ENCODE data around the gene ZBTB45.

Gene ZBTB45

DNA sequence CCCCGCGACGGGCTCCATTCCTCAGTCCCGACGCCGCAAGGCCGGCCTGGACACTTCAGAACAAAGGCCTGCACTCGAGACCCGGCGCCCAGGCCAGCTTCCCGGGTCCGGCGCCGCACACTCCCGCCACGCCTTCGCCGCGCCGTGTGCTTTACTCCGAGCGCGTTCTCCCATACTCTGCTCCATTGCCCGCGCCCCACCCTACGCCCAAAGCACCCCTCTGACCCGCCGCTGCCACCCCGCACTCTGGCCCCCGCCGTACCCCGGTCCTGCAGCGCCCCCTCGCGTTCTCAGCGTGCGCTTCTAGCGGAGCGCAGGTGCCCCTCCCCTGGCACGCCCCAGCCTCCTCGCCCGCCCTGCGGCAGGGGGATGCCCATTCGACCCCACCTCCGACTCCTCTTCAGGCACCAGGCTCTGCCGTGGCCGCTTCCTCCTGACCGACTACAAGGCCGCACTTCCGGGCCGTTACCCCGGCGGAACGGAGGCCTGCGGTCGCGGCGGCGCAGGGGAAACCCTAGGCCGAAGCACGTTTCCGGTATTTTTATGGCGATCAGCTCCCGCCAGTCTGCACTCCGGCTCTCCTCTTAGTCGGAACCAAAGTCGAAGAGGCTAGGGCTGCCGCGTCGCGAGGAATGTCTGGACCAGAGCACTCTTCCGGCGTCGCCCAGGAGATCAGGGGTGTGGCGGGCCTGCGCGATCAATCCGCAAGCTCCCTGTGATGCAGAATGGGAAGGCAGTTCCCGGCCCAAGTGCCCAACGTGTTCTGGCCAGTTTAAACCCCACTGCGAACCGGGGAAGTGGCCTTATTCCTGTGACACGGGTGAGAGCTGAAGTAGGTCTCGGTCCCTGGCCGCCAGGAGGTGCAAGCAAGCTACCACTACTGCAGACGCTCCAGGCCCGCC, at the start of gene ZBTB45 (continued):
- TF ChIP-seq, protein P1, sequence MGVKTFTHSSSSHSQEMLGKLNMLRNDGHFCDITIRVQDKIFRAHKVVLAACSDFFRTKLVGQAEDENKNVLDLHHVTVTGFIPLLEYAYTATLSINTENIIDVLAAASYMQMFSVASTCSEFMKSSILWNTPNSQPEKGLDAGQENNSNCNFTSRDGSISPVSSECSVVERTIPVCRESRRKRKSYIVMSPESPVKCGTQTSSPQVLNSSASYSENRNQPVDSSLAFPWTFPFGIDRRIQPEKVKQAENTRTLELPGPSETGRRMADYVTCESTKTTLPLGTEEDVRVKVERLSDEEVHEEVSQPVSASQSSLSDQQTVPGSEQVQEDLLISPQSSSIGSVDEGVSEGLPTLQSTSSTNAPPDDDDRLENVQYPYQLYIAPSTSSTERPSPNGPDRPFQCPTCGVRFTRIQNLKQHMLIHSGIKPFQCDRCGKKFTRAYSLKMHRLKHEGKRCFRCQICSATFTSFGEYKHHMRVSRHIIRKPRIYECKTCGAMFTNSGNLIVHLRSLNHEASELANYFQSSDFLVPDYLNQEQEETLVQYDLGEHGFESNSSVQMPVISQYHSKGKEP (tag by site-specific recombination; IDR thresholded peaks at IDR 0.05) = peak; percentile 52; the same call in 1 of the 2 replicates
- TF ChIP-seq EGR2 (tag by site-specific recombination; IDR thresholded peaks at IDR 0.05; ENCODE audit: low read depth) (peak; percentile 69), ZNF155 (tag by site-specific recombination; IDR thresholded peaks at IDR 0.05) (no peak), ZNF394 (tag by site-specific recombination; IDR thresholded peaks at IDR 0.05; ENCODE audit: borderline replicate concordance) (peak; percentile 87), ZNF366 (tag by site-specific recombination; conservative IDR thresholded peaks at IDR 0.05) (peak; percentile 53; the same call in 1 of the 2 replicates), YY2 (tag by site-specific recombination; IDR thresholded peaks at IDR 0.05) (peak; percentile 96), ZNF114 (tag by site-specific recombination; IDR thresholded peaks at IDR 0.05) (no peak), ZNF664 (tag by site-specific recombination; IDR thresholded peaks at IDR 0.05) (peak; percentile 67; the same call in 1 of the 2 replicates), ZNF391 (tag by site-specific recombination; IDR thresholded peaks at IDR 0.05; ENCODE audit: borderline replicate concordance, low read depth) (peak; percentile 95), IKZF3 (tag by site-specific recombination; IDR thresholded peaks at IDR 0.05) (peak; percentile 58; the same call in 1 of the 2 replicates), ZEB2 (tag by site-specific recombination; IDR thresholded peaks at IDR 0.05) (peak; percentile 99), SALL2 (tag by site-specific recombination; IDR thresholded peaks at IDR 0.05; ENCODE audit: borderline replicate concordance) (no peak; the same call in 1 of the 2 replicates), ZNF501 (tag by site-specific recombination; IDR thresholded peaks at IDR 0.05) (peak; percentile 99), ZNF600 (tag by site-specific recombination; IDR thresholded peaks at IDR 0.05) (peak; percentile 73), ZBTB7A (tag by site-specific recombination; IDR thresholded peaks at IDR 0.05; ENCODE audit: low read depth) (peak; percentile 98), KLF7 (tag by site-specific recombination; IDR thresholded peaks at IDR 0.05; ENCODE audit: borderline replicate concordance) (peak; percentile 96), ZNF416 (tag by site-specific recombination; IDR thresholded peaks at IDR 0.05) (0 out of 2 replicates have a peak, but pooled peaks have one; percentile 36), ZNF433 (tag by site-specific recombination; IDR thresholded peaks at IDR 0.05; ENCODE audit: low read depth) (no peak), ZNF530 (tag by site-specific recombination; IDR thresholded peaks at IDR 0.05; ENCODE audit: low read depth) (no peak), KLF9 (tag by site-specific recombination; IDR thresholded peaks at IDR 0.05; ENCODE audit: low read depth) (peak; percentile 96)
- TF ChIP-seq, protein P2, sequence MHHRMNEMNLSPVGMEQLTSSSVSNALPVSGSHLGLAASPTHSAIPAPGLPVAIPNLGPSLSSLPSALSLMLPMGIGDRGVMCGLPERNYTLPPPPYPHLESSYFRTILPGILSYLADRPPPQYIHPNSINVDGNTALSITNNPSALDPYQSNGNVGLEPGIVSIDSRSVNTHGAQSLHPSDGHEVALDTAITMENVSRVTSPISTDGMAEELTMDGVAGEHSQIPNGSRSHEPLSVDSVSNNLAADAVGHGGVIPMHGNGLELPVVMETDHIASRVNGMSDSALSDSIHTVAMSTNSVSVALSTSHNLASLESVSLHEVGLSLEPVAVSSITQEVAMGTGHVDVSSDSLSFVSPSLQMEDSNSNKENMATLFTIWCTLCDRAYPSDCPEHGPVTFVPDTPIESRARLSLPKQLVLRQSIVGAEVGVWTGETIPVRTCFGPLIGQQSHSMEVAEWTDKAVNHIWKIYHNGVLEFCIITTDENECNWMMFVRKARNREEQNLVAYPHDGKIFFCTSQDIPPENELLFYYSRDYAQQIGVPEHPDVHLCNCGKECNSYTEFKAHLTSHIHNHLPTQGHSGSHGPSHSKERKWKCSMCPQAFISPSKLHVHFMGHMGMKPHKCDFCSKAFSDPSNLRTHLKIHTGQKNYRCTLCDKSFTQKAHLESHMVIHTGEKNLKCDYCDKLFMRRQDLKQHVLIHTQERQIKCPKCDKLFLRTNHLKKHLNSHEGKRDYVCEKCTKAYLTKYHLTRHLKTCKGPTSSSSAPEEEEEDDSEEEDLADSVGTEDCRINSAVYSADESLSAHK (tag by site-specific recombination; IDR thresholded peaks at IDR 0.05) = peak; percentile 81
- TF ChIP-seq, protein P3, sequence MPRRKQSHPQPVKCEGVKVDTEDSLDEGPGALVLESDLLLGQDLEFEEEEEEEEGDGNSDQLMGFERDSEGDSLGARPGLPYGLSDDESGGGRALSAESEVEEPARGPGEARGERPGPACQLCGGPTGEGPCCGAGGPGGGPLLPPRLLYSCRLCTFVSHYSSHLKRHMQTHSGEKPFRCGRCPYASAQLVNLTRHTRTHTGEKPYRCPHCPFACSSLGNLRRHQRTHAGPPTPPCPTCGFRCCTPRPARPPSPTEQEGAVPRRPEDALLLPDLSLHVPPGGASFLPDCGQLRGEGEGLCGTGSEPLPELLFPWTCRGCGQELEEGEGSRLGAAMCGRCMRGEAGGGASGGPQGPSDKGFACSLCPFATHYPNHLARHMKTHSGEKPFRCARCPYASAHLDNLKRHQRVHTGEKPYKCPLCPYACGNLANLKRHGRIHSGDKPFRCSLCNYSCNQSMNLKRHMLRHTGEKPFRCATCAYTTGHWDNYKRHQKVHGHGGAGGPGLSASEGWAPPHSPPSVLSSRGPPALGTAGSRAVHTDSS (tag by site-specific recombination; IDR thresholded peaks at IDR 0.05) = peak; percentile 75
- TF ChIP-seq, protein P4, sequence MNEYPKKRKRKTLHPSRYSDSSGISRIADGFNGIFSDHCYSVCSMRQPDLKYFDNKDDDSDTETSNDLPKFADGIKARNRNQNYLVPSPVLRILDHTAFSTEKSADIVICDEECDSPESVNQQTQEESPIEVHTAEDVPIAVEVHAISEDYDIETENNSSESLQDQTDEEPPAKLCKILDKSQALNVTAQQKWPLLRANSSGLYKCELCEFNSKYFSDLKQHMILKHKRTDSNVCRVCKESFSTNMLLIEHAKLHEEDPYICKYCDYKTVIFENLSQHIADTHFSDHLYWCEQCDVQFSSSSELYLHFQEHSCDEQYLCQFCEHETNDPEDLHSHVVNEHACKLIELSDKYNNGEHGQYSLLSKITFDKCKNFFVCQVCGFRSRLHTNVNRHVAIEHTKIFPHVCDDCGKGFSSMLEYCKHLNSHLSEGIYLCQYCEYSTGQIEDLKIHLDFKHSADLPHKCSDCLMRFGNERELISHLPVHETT (tag by site-specific recombination; IDR thresholded peaks at IDR 0.05) = peak; percentile 97
- TF ChIP-seq, protein P5, sequence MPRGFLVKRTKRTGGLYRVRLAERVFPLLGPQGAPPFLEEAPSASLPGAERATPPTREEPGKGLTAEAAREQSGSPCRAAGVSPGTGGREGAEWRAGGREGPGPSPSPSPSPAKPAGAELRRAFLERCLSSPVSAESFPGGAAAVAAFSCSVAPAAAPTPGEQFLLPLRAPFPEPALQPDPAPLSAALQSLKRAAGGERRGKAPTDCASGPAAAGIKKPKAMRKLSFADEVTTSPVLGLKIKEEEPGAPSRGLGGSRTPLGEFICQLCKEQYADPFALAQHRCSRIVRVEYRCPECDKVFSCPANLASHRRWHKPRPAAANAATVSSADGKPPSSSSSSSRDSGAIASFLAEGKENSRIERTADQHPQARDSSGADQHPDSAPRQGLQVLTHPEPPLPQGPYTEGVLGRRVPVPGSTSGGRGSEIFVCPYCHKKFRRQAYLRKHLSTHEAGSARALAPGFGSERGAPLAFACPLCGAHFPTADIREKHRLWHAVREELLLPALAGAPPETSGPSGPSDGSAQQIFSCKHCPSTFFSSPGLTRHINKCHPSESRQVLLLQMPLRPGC (tag by site-specific recombination; IDR thresholded peaks at IDR 0.05) = no peak; the same call in 1 of the 2 replicates
- TF ChIP-seq, protein P6, sequence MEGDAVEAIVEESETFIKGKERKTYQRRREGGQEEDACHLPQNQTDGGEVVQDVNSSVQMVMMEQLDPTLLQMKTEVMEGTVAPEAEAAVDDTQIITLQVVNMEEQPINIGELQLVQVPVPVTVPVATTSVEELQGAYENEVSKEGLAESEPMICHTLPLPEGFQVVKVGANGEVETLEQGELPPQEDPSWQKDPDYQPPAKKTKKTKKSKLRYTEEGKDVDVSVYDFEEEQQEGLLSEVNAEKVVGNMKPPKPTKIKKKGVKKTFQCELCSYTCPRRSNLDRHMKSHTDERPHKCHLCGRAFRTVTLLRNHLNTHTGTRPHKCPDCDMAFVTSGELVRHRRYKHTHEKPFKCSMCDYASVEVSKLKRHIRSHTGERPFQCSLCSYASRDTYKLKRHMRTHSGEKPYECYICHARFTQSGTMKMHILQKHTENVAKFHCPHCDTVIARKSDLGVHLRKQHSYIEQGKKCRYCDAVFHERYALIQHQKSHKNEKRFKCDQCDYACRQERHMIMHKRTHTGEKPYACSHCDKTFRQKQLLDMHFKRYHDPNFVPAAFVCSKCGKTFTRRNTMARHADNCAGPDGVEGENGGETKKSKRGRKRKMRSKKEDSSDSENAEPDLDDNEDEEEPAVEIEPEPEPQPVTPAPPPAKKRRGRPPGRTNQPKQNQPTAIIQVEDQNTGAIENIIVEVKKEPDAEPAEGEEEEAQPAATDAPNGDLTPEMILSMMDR (tag by site-specific recombination; IDR thresholded peaks at IDR 0.05) = peak; percentile 99
- TF ChIP-seq, protein P7, sequence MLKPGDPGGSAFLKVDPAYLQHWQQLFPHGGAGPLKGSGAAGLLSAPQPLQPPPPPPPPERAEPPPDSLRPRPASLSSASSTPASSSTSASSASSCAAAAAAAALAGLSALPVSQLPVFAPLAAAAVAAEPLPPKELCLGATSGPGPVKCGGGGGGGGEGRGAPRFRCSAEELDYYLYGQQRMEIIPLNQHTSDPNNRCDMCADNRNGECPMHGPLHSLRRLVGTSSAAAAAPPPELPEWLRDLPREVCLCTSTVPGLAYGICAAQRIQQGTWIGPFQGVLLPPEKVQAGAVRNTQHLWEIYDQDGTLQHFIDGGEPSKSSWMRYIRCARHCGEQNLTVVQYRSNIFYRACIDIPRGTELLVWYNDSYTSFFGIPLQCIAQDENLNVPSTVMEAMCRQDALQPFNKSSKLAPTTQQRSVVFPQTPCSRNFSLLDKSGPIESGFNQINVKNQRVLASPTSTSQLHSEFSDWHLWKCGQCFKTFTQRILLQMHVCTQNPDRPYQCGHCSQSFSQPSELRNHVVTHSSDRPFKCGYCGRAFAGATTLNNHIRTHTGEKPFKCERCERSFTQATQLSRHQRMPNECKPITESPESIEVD (tag by site-specific recombination; IDR thresholded peaks at IDR 0.05) = no peak
